MCF 10A (cell line): Measurements from ENCODE around the gene TRDN. TPM values are rescaled to one million over a fixed set of nuclear protein-coding genes. Genes with fewer than 3 reads are reported as not detected.

Experiments
- BruUV-seq: library from RNA; stranded (reverse); fragments of 400-500 nt; replicated peaks from 2 replicates; lab custom pipeline; 2021; lab: Mats Ljungman, UMichigan
- CTCF ChIA-PET: fragments of 300-600 bp; sonication (Branson Sonifier 250); formaldehyde crosslinking; extraction: SDS; loops from one replicate; lab custom pipeline; 2021; ENCODE audit warnings: antibody characterized with exemption, inconsistent platforms; lab: Yijun Ruan, JAX
- POLR2A ChIA-PET: fragments of 300-600, 350-650 bp; sonication (Branson Sonifier 250); formaldehyde crosslinking; extraction: SDS; loops from one replicate; lab custom pipeline; 2020; ENCODE audit warnings: antibody characterized with exemption, inconsistent platforms; lab: Yijun Ruan, JAX
- DNase-seq: peaks from one replicate; pipeline ENCODE4 v3.0.0-alpha.2; 2018; ENCODE audit not compliant: unreplicated experiment
- H3K27ac Mint-ChIP-seq: one replicate; pipeline ENCODE4 v1.8.0; 2022; ENCODE audit warnings: mild to moderate bottlenecking, low read depth, mixed read lengths; ENCODE audit not compliant: unreplicated experiment
- H3K27me3 Mint-ChIP-seq: one replicate; pipeline ENCODE4 v1.8.0; 2022; ENCODE audit warnings: mixed read lengths; ENCODE audit not compliant: insufficient read depth, unreplicated experiment
- H3K36me3 Mint-ChIP-seq: one replicate; pipeline ENCODE4 v1.8.0; 2022; ENCODE audit warnings: mild to moderate bottlenecking, moderate library complexity, mixed read lengths; ENCODE audit not compliant: insufficient read depth, unreplicated experiment
- H3K4me1 Mint-ChIP-seq: one replicate; pipeline ENCODE4 v1.8.0; 2022; ENCODE audit warnings: mixed read lengths; ENCODE audit not compliant: insufficient read depth, unreplicated experiment
- H3K4me3 Mint-ChIP-seq: one replicate; pipeline ENCODE4 v1.8.0; 2022; ENCODE audit warnings: mild to moderate bottlenecking, moderate library complexity, mixed read lengths; ENCODE audit not compliant: unreplicated experiment
- H3K9me3 Mint-ChIP-seq: one replicate; pipeline ENCODE4 v1.8.0; 2022; ENCODE audit warnings: mixed read lengths; ENCODE audit not compliant: unreplicated experiment
- CTCF ChIP-seq: fragments of 200-600 bp; IDR thresholded peaks from one replicate; pipeline ENCODE4 v1.8.0; 2022; ENCODE audit warnings: antibody characterized with exemption, mild to moderate bottlenecking; ENCODE audit not compliant: unreplicated experiment
- intact Hi-C: fragments of 100-400 bp; cut with micrococcal nuclease; formaldehyde crosslinking; loops from 2 replicates; pipeline ENCODE4 v1.14.1; 2022
- total RNA-seq: library from RNA; stranded (reverse); gene quantifications from 2 replicates; pipeline ENCODE4 v1.2.3, GENCODE V29; 2022

The TRDN gene
- total RNA-seq, 1 experiment from 2014 or later, result not detected

GRCh38 chr6:123527406-123527805, 109.3 kb downstream of the TRDN start:
- POLR2A ChIA-PET, result interaction anchor here (2.3 kb wide), 1 partner anchor 9 kb away, joined by 7 read pairs; no protein-coding TSS in a partner anchor
- Mint-ChIP-seq H3K27ac (no peak overlapping the region), H3K4me1 (no peaks in the 10 kb centered on the region), H3K4me3 (no peak overlapping the region), H3K9me3 (no peaks in the 10 kb centered on the region), H3K36me3 (no peaks in the 10 kb centered on the region), H3K27me3 (peaks cover 70% of the 10 kb centered on the region)
- DNase-seq, result no peak
- intact Hi-C loops, result no loop called here
- CTCF ChIA-PET, result interaction anchor here (0.7 kb wide), 1 partner anchor 997 kb away, joined by 4 read pairs; no protein-coding TSS in a partner anchor
- TF ChIP-seq CTCF, result no peak
- BruUV-seq, result no TSS peak

- no peak overlapping the region for H3K27ac Mint-ChIP-seq
- no peaks in the 10 kb centered on the region for H3K4me1 Mint-ChIP-seq
- ChIA-PET CTCF (no interaction called here), POLR2A (no interaction called here)
- no peak for TF ChIP-seq CTCF
- H3K36me3 Mint-ChIP-seq, result no peaks in the 10 kb centered on the region
- peaks cover 71% of the 10 kb centered on the region for H3K27me3 Mint-ChIP-seq
- intact Hi-C loops, result no loop called here
- no peaks in the 10 kb centered on the region for H3K9me3 Mint-ChIP-seq
- no TSS peak for BruUV-seq
- no peak for DNase-seq
- H3K4me3 Mint-ChIP-seq, result no peak overlapping the region
Measured at GRCh38 chr6:123526128-123526527, 110.6 kb downstream of the TRDN start.

GRCh38 chr6:123524781-123525180, 112.0 kb downstream of the TRDN start:
- no peak for DNase-seq
- no peak overlapping the region for H3K4me3 Mint-ChIP-seq
- BruUV-seq, result no TSS peak
- H3K4me1 Mint-ChIP-seq, result no peaks in the 10 kb centered on the region
- ChIA-PET CTCF (interaction anchor here (0.7 kb wide), 1 partner anchor 225 kb away, joined by 3 read pairs; no protein-coding TSS in a partner anchor), POLR2A (no interaction called here)
- H3K27me3 Mint-ChIP-seq, result peaks cover 80% of the 10 kb centered on the region
- H3K27ac Mint-ChIP-seq, result no peak overlapping the region
- no peaks in the 10 kb centered on the region for H3K9me3 Mint-ChIP-seq
- intact Hi-C loops, result no loop called here
- no peaks in the 10 kb centered on the region for H3K36me3 Mint-ChIP-seq
- no peak for TF ChIP-seq CTCF

- no peak overlapping the region for H3K27ac Mint-ChIP-seq
- H3K36me3 Mint-ChIP-seq, result no peaks in the 10 kb centered on the region
- intact Hi-C loops, result no loop called here
- POLR2A ChIA-PET, result no interaction called here
- H3K27me3 Mint-ChIP-seq, result peaks cover 87% of the 10 kb centered on the region
- H3K4me3 Mint-ChIP-seq, result no peak overlapping the region
- BruUV-seq, result no TSS peak
- no peak for DNase-seq
- CTCF ChIA-PET, result no interaction called here
- no peaks in the 10 kb centered on the region for H3K9me3 Mint-ChIP-seq
- H3K4me1 Mint-ChIP-seq, result no peaks in the 10 kb centered on the region
- no peak for TF ChIP-seq CTCF
Measured at GRCh38 chr6:123520217-123520616, 116.5 kb downstream of the TRDN start.
